Stimulated activated CD4-positive, alpha-beta T cell treated with anti-CD3 and anti-CD28 coated beads, Interleukin-4, amount 100 ng/mL, for 24 hours (primary cell): ENCODE measurements around the gene CCDC178.
"Not testable (repeated sequence)": the region's sequence is repeated elsewhere in the genome, so short reads cannot be mapped to it uniquely, and the experiment has no call there.

Source experiments
- DNase-seq: peaks from one replicate; pipeline ENCODE4 v3.0.0-alpha.2; 2020

The CCDC178 gene

DNA sequence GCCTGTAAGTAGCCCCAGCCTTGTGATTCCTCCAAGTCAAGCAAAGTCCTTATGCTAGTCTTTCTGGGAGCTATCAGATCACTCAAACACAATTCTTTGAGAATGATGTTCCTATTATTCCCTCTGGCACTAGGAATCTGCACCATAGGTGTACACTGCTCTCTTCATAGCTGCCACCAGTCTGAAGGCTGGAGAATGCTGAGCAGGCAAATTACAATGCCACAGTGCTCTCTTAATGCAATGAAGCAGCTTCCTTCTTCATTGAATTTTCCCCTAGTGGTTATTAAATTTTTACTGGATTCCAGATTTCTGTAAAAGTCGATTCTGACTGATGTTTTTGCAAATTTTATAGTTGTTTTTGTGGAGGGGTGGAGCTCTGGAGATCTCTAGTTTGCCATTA lies 84.8 kb downstream of the CCDC178 start:
- no peak for DNase-seq

DNA sequence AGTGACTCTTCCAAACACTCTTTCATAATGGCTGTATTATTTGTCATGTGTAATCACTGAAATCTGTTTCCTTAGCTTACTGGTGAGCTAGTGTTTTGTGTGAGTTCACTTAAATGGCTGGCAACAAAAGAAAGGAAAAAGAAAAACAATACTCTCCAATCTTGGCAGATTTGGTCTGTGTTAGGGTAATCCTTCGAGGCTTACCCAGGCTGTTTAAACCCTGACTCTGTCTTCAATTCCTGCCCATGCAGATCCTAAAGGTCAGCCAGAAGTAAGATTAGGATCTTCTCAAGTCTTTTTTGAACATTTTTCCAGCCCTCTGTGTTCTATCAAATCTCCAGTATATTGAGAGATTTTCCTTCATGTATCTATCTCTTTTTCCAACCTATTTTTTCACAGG lies 85.3 kb downstream of the CCDC178 start:
- DNase-seq, result no peak

DNA sequence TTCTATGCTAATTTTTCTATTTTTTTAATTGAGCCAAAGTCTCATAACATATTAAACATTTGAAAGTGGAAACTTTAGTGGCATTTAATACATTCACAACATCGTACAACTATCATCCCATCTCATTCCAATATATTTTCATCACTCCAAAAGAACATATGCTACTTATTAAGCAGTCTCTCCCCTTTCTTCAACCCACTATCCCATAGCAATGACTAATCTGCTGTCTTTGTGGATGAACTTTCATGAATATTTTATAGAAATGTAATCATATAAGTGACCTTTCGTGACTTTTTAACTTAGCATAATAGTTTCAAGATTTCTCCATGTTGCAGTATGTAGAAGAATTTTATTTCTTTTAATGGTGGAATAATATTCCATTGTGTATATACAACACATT lies 90.3 kb downstream of the CCDC178 start:
- no peak for DNase-seq

DNA sequence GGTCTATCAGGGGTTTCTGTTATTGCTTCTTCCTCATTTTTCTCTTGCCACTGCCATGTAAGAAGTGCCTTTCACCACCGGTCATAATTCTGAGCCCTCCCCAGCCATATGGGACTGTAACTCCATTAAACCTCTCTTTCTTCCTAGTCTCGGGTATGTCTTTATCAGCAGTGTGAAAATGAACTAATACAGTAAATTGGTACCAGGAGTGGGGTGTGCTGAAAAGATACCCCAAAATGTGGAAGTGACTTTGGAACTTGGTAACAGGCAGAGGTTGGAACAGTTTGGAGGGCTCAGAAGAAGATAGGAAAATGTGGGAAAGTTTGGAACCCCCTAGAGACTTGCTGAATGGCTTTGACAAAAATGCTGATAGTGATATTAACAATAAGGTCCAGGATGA lies 100.8 kb downstream of the CCDC178 start:
- not testable (repeated sequence) for DNase-seq

DNA sequence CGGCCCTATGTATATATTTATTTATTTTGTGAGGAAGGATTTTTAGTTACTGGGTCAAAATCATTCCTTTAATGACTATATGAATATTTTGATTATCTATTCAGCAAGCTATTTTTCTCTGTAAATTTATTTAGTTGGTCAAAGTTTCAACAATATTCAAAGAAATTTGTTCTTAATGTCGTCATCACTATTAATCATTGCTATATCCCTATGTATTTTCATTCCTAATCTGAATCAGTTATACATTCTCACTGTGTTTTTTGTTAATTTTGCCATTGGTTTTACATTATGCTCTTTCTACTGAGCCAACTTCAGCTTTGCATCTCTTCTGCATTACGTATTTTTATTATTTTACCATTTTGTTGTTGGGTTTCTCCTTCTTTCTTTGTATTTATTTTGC lies 105.7 kb downstream of the CCDC178 start:
- DNase-seq, result no peak

DNA sequence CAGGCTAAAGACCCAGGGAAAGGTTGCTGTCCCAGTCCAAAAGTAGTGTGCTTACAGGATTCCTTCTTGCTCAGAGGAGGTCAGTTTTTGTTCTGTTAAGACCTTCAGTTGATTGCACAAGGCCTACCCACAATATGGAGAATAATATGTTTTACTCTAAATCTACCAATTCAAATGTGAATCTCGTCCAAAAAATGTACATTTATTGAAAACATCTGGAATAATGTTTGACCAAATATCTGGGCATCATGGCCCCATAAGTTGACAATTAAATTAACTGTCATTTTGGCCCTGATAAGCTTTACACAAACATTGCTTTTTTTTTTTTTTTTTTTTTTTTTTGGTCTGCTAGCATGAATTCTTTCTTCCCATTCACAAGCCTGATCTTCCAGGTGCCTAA lies 109.8 kb downstream of the CCDC178 start:
- DNase-seq, result no peak

DNA sequence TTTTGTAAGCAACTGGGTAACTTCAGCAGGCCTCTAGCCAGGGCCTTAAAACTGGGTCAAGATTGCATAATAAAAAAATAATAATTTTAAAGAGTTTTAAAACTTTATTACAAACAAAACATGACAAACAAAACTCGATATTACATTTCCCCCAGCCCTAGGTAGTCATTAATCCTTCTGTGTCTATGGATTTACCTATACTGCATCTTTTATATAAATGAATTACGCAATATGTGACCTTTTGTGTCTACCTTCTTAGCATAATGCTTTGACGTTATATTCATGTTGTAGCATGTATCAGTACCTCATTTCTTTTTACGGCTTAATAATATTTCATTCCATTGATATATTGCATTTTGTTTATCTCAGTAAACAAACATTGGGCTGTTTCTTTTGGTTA lies 113.5 kb downstream of the CCDC178 start:
- no peak for DNase-seq

DNA sequence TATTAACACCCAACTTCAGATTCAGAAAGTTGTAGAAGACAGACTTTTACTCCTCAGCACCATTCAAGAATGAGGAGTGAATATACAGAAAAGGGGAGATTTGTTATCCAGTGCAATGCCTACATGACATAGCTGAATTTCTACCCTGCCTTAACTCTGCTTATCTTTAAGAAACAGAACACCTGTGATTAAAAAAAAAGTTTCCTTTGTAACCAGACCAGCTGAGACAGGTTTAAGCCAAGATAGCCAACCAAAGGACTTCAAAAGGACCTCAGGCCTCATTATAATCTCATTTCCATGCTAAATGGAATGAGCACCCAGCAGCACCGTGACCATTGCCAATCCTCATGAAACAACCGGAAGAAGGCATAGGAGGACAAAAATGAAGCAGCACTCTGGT lies 122.9 kb downstream of the CCDC178 start:
- no peak for DNase-seq

DNA sequence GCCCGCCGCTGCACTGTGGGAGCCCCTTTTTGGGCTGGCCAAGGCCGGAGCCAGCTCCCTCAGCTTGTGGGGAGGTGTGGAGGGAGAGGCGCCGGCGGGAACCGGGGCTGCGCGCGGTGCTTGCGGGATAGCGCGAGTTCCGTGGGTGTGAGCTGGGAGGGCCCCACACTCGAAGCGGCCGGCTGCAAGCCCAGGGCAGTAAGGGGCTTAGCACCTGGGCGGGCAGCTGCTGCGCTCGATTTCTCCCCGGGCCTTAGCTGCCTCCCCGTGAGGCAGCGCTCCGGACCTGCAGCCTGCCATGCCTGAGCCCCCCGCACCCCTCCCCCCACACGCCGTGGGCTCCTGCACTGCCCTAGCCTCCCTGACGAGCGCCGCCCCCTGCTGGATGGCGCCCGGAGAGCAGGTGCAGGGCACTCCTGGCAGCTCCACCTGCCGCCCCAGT lies 124.4 kb downstream of the CCDC178 start:
- DNase-seq, result no peak

DNA sequence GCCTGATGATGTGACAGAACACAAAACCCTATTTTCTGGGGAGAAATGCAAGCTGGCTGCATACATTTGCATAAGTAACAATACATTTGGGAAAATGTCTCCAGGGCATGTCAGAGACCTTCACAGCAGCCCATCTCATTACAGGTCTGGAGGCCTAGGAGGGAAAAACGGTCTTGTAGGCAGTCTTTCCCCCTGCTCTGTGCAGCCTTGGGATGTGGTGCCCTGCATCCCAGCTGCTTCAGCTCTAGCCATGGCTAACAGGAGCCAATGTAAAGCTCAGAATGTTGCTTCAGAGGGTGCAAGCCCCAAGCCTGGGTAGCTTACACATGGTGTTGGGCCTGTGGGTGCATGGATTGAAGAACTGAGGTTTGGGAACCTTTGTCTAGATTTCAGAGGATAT lies 133.0 kb downstream of the CCDC178 start:
- no peak for DNase-seq

DNA sequence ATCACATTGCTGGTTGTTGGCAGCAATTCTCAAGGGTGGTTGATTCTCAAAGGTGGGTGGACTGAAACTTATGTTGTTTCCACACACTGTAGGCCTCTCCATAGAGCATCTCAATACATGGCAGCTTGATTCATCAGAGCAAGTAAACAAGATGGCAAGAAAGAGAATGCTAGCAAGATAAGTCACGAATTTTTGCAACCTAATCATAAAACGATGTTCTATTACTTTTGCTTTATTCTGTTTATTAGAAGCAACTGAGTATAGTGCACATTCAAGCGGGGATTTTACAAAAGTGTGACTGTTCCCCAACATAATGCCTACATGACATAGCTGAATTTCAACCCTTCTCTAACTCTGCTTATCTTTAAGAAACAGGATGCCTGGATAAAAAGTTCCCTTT lies 136.2 kb downstream of the CCDC178 start:
- DNase-seq, result no peak

DNA sequence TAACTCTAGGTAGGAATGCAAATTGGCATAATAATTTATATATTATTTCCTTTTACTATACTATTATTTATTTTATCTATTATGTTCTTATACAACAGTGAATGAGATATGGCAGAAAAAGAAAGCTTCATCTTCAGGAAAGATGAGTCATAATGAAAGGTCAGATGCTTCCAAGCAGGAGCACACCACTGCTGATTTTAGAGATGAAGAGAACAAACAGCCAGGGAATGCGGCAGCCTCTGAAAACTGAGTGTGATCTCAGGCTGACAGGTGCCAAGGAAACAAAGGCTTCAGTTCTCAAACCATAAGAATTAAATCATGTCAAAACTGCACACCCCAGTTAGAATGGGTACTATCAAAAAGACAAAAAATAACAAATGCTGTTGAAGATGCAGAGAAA lies 149.0 kb downstream of the CCDC178 start:
- no peak for DNase-seq

DNA sequence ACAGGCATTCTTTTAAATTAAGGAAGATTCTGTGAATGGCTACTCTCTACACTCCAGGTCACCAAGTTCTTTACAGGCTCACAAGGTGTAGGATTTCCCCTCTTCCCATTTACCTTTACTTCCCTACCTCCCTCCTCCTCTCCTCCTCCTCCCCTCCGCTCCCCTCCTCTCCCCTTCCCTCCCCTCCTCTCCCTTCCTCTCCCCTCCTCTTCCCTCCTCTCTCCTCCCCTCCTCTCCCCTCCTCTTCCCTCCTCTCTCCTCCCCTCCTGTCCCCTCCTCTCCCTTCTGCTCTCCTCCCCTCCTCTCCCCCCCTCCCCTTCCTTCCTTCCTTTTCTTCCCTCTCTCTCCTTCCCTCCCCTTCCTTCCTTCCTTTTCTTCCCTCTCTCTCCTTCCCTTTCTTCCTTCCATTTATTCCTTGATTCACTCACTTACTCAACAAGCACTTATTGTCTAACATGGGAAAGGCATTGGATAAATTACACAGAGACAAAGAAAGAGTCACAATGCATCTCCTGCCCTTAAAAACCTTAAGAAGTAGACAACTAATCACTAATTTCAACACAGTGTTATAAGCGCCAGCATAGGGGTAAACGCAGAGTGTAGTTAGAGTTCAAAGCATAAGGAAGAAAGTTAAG lies 152.3 kb downstream of the CCDC178 start:
- DNase-seq, result no peak

DNA sequence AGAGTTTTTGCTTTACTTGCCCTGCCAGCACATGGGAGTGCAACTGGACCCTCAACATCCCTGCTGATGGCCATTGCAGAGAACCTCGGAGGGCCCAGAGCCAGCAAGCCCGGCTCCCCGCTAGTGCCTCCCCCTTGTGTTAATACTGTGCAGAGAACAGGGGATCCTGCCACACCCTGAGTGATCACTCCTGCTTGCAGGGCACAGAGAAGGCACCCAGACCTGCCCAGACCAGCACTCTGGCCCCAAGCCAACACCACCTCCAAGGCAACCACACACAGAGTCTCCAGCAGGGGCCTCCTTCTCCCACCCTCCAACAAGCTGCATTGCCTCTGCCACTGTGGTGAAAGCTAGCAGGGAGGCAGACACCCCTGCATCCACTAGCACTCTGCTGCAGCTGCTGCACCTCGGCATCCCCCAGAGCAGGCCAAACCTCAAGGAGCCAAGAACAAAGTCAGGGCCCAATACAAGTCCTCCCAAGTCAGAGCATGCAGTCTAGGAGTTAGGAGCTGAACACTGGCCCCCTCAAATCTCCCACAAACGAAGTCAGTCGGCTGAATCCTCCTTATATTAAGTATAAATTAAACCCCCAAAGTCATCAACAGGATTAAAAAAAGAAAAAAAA lies 157.7 kb downstream of the CCDC178 start:
- no peak for DNase-seq

DNA sequence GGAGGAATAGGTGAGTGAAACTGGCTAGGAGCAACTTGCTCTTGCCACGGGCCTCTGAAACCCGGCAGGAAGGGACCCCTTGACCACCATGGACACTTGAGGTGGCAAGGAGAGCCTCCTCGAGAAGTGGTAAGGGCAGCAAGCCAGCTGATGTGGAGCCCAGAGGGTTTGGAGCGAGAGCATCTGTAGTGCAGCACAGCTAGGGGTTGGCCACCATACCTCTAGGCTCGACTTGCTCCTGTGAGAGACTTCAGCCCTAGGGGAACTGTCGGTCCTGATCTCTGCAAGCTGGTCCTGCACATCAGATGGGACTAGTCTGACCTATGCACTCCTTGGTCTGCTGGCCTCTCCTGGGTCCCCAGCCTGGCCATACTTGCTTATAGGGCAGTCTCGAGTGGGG lies 158.4 kb downstream of the CCDC178 start:
- no peak for DNase-seq

DNA sequence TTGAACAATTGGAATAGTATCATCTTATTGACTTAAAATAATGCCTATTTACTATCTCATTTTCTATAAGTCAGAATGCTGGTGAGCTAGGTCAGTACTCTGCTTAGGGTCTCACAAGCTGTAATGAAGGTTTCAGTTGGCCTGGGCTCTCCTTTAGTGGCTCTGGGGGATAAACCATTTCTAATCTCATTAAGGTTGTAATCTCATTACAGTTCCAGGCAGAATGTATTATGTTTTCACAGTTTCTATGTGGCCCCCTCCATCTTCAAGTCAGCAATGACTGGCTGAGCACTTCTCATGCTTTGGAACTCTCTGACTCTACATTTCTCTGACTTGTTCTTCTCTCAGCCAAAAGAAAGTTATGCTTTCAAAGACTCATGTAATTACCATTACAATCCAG lies 163.1 kb downstream of the CCDC178 start:
- no peak for DNase-seq

DNA sequence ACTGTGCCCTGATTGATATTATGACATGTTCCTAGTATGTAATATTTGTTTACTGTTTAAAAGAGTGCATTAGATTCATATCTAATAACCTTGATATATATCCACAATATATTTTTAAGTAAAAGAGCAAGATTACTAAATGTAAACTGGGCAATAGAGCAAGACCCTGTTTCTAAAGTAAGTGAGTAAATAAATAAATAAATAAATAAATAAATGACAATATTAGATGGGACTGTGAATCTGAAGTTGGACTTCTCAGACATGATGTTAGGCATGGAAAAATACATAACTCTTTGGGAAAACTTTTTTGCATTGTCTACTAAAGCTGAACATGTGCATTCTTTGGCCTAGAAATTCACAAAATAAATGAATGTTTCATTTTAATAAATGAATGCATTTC lies 164.7 kb downstream of the CCDC178 start:
- no peak for DNase-seq

DNA sequence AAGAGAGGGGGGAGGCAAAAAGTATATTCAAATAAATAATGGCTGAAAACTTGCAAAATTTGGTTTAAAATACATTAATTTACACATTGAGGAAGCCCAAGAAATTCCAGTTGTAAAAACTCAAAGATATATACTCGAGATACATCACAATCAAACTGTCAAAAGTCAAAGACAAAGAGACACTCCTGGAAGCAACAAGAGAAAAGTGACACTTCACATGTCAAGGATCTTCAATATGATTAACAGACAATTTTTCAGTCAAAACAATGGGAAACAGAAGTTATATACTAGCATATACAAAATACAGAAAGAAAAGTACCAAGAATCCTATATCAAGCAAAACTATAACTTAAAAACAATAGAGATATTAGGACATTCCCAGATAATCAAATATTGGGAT lies 170.2 kb downstream of the CCDC178 start:
- no peak for DNase-seq

DNA sequence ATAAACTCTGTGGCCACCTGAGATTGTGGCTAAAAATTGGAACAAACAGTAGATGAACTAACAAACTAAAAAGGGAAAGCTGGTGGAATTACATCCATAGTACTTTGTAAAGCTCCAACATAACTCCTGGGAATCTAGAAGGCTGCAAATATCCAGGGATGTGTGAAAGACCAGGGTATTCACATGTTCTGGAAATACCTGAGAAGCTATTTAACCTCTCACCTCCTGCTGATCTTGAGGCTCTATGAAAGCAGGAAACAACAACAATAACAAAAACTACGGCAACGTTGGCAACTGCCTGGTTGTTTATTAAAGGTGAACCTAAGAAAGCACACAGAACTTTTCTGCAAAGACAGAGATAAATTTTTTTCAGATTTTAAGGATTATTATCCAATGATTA lies 171.3 kb downstream of the CCDC178 start:
- no peak for DNase-seq

DNA sequence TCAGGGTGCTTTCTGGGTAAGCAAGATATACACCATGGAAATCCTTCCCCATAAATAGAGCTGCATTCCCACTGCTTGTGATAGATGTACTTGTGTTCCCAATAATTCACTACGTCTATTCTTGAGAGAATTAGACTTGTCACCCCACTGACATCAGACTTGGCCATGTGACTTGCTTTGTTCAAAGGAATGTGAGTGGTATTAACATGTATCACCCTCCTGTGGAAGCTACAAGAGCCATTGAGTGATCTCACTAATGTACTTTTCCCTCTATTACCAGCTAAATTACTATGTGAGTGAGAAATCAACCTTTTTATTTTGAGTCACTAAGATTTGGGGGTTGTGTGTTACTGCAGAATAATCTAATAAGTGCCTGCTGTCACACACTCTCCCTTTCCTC lies 176.0 kb downstream of the CCDC178 start:
- DNase-seq, result no peak

DNA sequence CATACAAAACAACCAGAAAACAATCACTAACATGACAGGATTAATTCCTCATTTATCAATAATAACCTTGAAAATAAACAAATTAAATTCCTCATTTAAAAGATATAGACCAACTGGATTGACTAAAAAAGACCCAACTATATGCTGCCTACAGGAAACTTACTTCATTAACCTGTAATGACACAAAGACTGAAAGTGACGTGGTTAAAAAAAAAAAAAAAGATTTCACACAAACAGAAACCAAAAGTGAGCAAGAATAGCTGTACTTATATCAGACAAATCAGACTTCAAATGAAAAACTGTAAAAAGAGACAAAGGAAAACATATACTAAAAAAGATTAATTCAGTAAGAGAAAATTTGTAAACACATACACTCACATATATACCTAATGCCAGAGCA lies 201.2 kb downstream of the CCDC178 start:
- no peak for DNase-seq

DNA sequence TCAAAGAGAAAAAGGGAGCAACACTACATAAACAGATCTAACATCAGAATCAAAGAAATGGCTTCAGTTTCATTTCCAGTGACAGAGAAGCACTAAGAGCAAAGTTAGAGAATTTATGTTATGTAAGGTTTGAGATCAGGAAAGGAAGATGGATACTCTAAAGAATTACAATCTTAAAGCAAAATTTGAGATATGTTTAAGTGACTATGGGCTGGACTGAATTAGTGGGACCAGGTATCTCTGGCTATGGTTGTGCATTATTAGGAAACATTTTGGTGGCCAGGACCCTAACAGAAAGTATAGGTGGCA lies 208.2 kb downstream of the CCDC178 start:
- DNase-seq, result no peak

DNA sequence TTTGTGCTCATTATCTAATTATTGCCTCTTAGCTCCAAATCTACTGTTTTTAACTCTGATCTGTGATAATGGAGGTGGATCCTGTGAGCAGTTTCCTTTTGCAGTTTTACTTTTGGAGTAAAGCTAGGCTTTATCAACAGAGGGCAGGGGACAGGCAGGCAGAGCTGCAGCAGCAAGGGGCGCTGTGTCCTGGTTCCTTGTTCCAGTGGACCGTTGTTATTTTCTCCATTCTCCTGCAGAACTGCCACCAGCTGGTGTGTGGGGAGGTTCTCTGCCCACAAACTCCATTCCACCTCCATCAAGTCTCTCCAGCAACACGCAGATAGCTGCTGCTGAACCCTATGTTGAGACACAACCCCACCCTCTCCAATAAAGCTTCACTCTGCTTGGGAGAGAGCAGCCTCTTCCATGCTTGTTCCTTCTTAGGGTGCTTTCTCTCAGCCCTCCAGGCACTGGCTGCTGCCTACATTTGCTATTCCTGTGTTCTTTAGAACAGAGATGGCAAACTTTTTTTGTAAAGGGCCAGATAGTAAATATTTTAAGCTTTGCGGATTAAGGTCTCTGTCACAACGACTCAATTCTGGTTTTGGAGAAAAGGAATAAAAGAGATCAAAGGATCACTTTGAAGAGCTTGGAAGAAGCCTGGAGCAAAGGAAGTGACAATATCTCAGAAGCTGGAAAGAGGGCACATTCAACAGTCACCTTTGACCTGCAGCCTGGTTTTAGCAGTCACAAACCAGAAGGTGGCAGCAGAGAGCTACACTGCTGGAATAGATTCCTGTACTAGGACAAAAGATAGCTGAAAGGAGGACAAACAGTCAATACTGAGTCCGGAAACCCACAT lies 208.8 kb downstream of the CCDC178 start:
- DNase-seq, result peak; percentile 51

DNA sequence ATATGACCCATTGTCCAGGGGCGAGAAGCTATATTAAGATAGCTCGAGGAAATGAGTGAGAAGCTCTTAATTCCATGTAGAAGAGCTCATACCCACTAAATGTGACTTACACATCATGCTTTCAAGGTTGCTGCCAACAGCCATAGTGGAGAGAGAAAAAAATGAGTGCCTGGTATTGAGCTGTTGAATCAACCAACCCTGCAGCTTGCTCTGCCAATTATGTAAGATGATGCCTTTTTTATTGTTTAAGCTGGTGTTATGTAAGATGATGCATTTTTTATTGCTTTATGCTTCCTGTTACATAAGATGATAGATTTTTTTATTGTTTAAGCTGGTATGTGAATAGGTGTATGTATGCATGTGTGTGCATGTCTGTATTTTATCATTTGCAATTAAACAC lies 228.2 kb downstream of the CCDC178 start:
- no peak for DNase-seq
